ENCODE data around the gene COL11A2.

COL11A2 gene

GRCh38 chr6:33142501-33143070 lies 49.7 kb downstream of the COL11A2 start:
- TF ChIP-seq, protein P1, sequence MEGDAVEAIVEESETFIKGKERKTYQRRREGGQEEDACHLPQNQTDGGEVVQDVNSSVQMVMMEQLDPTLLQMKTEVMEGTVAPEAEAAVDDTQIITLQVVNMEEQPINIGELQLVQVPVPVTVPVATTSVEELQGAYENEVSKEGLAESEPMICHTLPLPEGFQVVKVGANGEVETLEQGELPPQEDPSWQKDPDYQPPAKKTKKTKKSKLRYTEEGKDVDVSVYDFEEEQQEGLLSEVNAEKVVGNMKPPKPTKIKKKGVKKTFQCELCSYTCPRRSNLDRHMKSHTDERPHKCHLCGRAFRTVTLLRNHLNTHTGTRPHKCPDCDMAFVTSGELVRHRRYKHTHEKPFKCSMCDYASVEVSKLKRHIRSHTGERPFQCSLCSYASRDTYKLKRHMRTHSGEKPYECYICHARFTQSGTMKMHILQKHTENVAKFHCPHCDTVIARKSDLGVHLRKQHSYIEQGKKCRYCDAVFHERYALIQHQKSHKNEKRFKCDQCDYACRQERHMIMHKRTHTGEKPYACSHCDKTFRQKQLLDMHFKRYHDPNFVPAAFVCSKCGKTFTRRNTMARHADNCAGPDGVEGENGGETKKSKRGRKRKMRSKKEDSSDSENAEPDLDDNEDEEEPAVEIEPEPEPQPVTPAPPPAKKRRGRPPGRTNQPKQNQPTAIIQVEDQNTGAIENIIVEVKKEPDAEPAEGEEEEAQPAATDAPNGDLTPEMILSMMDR (IDR thresholded peaks at IDR 0.05) = no peak

DNA sequence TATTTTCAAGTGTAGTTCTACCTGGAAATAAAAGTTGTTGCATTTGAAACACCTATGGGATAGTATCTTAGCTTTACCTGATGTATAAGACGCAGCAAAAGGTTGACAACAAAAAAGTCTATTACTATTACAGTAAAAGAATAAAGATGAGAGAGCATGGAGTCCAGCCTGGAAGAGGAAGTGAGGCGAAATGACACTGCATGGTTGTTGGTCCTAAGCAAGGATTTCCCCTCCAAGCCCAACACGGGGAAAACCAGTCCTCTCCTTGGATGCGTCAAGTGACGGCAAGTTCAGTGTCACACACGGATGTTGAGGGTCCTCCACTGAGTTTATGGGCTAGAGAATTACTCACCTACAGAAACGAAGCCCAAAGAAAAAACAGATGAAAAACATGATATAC lies 51.7 kb downstream of the COL11A2 start:
- TF ChIP-seq, protein P1 (IDR thresholded peaks at IDR 0.05) = no peak

GRCh38 chr6:33139596-33140206 lies 52.6 kb downstream of the COL11A2 start:
- TF ChIP-seq, protein P1 (IDR thresholded peaks at IDR 0.05) = no peak

GRCh38 chr6:33136310-33136900 lies 55.9 kb downstream of the COL11A2 start:
- TF ChIP-seq, protein P1 (IDR thresholded peaks at IDR 0.05) = no peak

DNA sequence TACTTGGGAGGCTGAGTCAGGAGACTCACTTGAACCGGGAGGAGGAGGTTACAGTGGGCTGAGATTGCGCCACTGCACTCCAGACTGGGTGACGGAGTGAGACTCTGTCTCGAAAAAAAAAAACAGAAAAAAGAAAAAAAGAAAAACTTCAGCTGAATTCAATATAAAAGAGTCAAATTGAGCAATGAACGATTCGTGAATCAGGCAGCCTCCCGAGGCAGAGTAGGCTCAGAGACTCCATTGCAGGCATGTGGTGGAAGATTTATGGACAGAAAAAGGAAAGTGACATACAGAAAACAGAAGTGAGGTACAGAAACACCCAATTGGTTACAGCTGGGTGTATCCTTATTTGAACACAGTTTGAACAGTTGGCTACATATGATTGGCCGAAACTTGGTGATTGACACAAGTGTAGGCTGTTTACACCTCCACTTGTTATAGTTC lies 60.2 kb downstream of the COL11A2 start:
- TF ChIP-seq, protein P1 (IDR thresholded peaks at IDR 0.05) = no peak

- TF ChIP-seq, protein P1 (IDR thresholded peaks at IDR 0.05) = no peak
These were observed 63.9 kb downstream of the COL11A2 start for GRCh38 chr6:33128318-33128717.

DNA sequence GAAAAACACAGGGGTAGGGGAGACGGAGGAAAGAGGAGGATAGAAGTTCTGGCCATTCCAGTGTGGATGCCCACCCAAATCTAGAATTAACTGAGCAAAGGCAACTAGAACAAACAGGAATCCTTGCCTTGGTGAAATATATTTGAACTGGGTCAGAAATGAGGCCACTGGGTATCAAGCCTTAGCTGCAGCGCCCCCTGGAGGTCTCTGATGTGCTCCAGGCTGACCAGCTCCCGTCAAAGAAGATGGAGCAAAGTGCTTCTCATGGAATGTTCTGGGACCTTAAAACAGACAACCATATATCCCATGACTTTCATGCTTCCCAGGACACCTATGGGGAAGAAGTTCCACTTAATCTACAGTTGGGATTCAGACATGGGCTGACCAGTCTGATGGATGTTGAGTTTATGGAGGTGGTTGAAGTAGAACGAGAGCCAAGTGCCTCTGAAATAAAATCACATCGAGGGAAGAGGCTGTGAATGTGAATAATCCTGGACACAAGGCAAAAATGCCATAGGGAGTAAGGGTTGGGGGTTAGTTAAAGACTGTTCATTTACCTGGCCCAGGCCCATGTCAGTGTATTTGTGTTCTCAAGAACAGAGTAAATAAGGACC lies 66.1 kb downstream of the COL11A2 start:
- TF ChIP-seq, protein P1 (IDR thresholded peaks at IDR 0.05) = peak; percentile 64

Measured in LNCAP (cell line).